GM12891 (cell line): ENCODE results near the gene HSPB6.
A peak's percentile ranks its signal among the peaks of the same experiment; 100 is the strongest.
"Not testable (repeated sequence)": the region's sequence is repeated elsewhere in the genome, so short reads cannot be mapped to it uniquely, and the experiment has no call there.

Source experiments
- DNase-seq: peaks from one replicate; pipeline ENCODE4 v3.0.0; 2011; ENCODE audit warnings: low spot score; ENCODE audit not compliant: insufficient read length
- FAIRE-seq: peaks from 2 replicates; lab custom pipeline; 2011; peaks lifted over from hg19 to GRCh38; lab: Jason Lieb, UNC
- PAX5 ChIP-seq: IDR thresholded peaks from 2 replicates; pipeline ENCODE4 v1.6.1; 2011; ENCODE audit warnings: low read length, moderate library complexity, mild to moderate bottlenecking; ENCODE audit not compliant: insufficient read depth, severe bottlenecking
- POLR2A ChIP-seq: IDR thresholded peaks from 2 replicates; pipeline ENCODE4 v1.6.1; 2011; ENCODE audit warnings: low read depth, low read length, control low read depth
- POLR2AphosphoS5 ChIP-seq: IDR thresholded peaks from 2 replicates; pipeline ENCODE4 v1.6.1; 2011; ENCODE audit warnings: low read depth, low read length, control low read depth
- POU2F2 ChIP-seq: IDR thresholded peaks from 2 replicates; pipeline ENCODE4 v1.6.1; 2011; ENCODE audit warnings: low read depth, mild to moderate bottlenecking, control low read depth, low read length, moderate library complexity
- SPI1 ChIP-seq: IDR thresholded peaks from 2 replicates; pipeline ENCODE4 v1.6.1; 2011; ENCODE audit warnings: low read depth, low read length, control low read depth
- TAF1 ChIP-seq: IDR thresholded peaks from 2 replicates; pipeline ENCODE4 v1.6.1; 2011; ENCODE audit warnings: low read depth, low read length, control low read depth

HSPB6 gene

GRCh38 chr19:35731779-35732405 lies 24.9 kb downstream of the HSPB6 start:
- FAIRE-seq (no peak), DNase-seq (no peak)
- TF ChIP-seq SPI1 (no peak), POLR2A (no peak), TAF1 (no peak), POLR2AphosphoS5 (no peak), POU2F2 (no peak)

GRCh38 chr19:35731353-35731752 lies 25.5 kb downstream of the HSPB6 start:
- no peak for FAIRE-seq
- no peak for TF ChIP-seq PAX5
- TF ChIP-seq SPI1: no peak
- no peak for TF ChIP-seq POLR2AphosphoS5
- TF ChIP-seq TAF1: no peak
- TF ChIP-seq POU2F2: no peak
- no peak for TF ChIP-seq POLR2A
- no peak for DNase-seq

- DNase-seq (no peak), FAIRE-seq (no peak)
- TF ChIP-seq POLR2AphosphoS5 (no peak), TAF1 (no peak), POLR2A (no peak), PAX5 (no peak), POU2F2 (no peak), SPI1 (no peak)
Measured at GRCh38 chr19:35730326-35730725, 26.5 kb downstream of the HSPB6 start.

- TF ChIP-seq POLR2A: no peak
- FAIRE-seq: no peak
- DNase-seq: no peak
Measured at GRCh38 chr19:35729763-35730162, 27.1 kb downstream of the HSPB6 start.

- FAIRE-seq (no peak), DNase-seq (no peak)
- no peak for TF ChIP-seq POLR2A
Measured at GRCh38 chr19:35729021-35729420, 27.8 kb downstream of the HSPB6 start.

GRCh38 chr19:35727956-35728706 lies 28.7 kb downstream of the HSPB6 start:
- DNase-seq (no peak), FAIRE-seq (no peak)
- no peak for TF ChIP-seq POU2F2
- TF ChIP-seq SPI1: no peak
- TF ChIP-seq POLR2A: no peak
- TF ChIP-seq PAX5: no peak
- TF ChIP-seq TAF1: no peak
- no peak for TF ChIP-seq POLR2AphosphoS5

GRCh38 chr19:35727053-35727955 lies 29.5 kb downstream of the HSPB6 start:
- TF ChIP-seq POLR2AphosphoS5 (no peak), PAX5 (no peak), POU2F2 (no peak), SPI1 (no peak), POLR2A (no peak), TAF1 (no peak)
- no peak for FAIRE-seq

GRCh38 chr19:35725216-35725861 lies 31.5 kb downstream of the HSPB6 start:
- TF ChIP-seq SPI1 (no peak), PAX5 (no peak), POU2F2 (no peak), POLR2A (no peak), POLR2AphosphoS5 (no peak), TAF1 (no peak)
- FAIRE-seq: no peak
- no peak for DNase-seq

More at GRCh38 chr19:35727053-35727955, 29.5 kb downstream of the HSPB6 start:
- DNase-seq: no peak

GRCh38 chr19:35724560-35724959 lies 32.3 kb downstream of the HSPB6 start:
- TF ChIP-seq POLR2A (0 out of 2 replicates have a peak, but pooled peaks have one; percentile 10), POU2F2 (no peak)
- no peak for DNase-seq
- FAIRE-seq: no peak

- not testable (repeated sequence) for FAIRE-seq, DNase-seq
Measured at GRCh38 chr19:35724132-35724531, 32.7 kb downstream of the HSPB6 start.
